Activated CD8-positive, alpha-beta memory T cell treated with anti-CD3 and anti-CD28 coated beads for 1 hour (primary cell): ENCODE data around the gene TRMT44.

Experiments used
- DNase-seq, 2 donors: peaks; one replicate each; pipeline ENCODE4 v3.0.0-alpha.2; 2020; ENCODE audit warnings: low read depth in 1 of 2; ENCODE audit errors: extremely low read depth in 1 of 2

TRMT44 gene

DNA sequence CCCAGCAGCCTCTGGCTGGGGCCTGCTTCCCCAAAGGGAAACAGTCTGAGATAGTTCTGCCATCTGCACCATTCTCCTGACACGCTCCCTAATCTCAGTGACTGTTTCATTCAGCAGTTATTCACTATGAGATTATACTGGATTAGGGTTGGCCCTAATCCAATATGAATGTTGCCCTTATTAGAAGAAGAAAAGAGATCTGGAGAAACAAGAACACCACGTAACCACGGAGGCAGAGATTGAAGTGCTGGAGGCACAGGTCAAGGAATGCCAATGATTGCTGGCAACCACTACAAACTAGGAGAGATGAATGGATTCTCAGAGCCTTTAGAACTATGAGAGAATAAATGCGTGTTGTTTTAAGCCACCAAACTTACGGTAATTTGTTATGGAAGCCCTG lies 7.4 kb upstream of the TRMT44 start:
- DNase-seq = no peak

DNA sequence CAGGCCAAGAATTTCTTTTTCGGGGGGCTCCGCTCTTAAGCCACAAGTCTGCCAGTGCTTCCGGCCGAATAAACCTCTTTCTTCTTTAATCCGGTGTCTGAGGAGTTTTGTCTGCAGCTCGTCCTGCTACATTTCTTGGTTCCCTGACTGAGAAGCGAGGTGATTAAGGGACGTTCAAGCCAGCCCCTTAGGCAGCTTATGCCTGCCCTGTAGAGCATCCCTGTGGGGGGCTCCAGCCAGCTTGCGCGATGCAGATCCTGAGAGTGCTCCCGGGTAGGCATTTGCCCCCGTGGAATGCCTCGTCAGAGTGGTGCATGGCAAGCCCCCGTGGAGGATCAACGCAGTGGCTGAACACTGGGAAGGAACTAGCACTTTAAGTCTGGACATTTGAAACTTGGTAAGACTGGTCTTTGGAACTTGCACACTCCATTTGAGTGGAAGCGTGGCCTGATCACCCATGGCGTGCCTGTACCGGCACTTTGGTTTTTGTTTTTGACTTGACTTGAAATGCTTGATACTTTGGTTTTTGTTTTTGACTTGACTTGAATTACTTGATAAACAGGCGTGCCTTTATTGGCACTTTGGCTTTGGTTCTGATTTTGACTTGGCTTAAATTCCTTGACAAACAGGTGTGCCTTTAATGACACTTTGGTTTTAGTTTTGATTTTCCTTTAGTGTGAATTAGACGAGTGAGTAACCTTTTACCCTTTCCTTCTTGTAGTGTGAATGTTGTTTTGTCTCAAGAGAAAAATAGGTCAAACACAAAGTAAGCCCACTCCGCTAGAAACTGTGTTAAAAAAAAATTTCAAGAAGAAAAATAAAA lies 6.1 kb upstream of the TRMT44 start:
- DNase-seq = no peak

DNA sequence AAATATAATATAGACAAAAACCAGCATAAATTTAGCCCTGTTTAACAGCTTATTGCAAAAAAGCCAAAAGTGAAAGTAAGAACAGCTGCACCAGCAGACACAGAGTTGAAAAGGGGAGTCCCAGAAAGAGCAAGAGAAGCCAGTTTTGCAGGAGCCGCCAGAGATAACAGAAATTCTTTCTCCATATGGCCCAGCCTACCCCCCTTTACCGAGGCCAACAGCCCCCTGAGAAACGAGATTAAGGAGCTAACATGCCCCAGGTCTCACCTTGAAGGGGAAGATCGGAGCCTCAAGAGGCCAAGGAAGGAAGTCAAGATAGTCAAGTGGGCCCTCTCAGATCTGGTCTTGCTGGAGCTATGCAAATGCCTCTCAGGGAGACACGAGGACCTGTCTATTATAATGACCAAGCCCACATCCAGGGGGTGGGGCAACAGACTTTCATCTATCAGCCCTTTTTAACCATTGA lies 4.9 kb upstream of the TRMT44 start:
- DNase-seq = no peak

DNA sequence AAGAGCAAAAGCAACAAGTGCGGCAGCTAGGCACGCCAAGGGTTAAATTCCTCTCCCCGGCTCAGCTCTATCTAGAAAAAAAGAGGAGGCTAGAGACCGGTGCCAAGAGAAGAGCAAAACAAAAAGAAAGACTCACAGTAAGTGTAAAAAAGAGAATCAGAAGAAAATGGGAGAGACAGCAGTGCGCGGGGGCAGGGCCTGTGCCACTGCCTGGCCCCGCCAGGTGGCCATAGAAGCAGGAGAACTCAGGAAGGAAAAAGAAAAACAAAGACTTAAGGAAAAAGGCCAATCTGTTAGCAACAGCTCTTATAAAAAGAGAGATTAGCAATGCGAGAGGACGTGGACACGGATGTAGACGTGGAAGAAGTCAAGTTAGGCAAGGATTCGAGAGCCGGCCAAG lies 3.3 kb upstream of the TRMT44 start:
- DNase-seq = no peak

DNA sequence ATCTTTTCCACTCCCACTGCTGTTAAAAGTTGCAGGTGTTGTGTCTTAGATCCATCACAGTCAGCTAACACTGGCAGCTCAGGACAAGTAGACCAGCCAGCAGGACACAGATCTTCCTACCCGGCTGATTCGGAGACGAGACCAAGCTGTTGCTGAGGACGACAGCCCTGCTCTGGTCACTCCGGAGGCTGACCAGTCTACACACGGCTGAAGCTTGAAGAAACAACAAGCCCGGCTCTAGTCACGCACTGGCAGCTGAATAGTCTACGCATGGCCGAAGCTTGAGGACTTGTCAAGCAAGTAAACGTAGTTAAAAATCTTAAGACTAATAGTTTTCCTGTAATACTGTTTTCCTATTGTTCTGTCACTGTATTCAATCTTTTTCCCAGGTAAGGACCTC lies 1.8 kb upstream of the TRMT44 start:
- no peak for DNase-seq

DNA sequence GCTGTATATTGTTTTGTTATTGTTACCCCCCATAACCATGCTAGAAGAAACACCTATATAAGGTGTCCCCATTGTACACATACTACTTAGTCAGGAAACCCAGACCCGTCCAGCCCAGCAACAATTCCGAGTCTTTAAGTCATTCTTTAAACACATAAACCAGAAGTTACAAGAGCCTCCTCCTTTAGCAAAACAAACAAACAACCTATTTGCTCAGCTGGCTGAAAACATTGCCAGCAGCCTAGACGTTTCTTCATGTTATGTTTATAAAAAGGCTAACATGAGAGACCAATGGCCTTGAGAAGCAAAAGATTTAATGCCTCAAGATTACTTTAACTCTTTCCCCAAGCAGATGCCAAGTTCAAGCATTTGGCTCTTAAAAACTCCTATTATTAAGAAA lies 1.4 kb upstream of the TRMT44 start:
- DNase-seq = no peak

DNA sequence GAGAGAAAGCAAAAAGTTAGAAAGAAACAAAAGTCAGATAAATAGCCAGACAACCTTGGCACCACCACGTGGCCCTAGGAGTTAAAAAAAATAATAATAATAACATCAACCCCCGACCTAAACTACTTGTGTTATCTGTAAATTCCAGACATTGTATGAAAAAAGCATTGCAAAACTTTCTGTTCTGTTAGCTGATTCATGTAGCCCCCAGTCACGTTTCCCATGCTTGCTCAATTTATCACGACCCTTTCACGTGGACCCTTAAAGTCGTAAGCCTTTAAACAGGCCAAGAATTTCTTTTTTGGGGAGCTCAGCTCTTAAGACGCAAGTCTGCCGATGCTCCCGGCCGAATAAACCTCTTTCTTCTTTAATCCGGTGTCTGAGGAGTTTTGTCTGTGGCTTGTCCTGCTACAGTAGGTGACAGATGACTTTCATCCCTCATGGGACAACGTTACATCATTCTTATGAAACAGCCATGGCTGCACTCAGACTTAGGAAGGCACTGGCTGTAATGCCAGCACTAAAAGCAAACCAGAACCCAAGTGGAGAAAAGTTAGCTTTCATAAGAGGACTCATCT lies 574 bp upstream of the TRMT44 start:
- DNase-seq = no peak

DNA sequence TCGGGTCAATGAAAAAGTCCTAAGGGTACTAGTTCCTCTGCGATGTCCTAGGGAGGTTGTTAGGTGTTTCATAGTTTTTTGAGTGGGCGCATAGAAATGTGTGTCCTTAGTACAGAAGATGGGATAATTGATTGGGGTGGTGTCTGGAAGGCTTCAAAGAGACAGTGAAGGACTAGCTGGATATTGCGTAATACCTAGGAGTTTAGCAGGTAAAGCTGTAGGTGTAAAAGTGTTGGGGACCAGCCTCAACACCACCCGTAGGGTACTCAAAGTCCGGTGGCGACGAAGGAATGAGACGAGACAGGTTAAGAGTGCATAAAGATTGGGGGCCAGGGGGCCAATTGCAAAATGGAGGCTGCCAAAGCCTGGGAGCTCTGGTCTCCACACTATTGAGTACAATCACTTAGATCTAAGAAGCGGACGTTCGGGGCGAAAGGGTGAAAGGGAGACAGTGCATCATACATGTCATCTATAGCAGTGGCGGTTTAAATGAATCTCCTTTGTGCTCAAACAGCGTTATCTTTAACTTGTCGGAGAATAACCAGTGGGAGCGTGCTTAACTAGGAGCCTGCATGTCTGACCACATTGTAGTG lies 1.0 kb downstream of the TRMT44 start:
- no peak for DNase-seq

DNA sequence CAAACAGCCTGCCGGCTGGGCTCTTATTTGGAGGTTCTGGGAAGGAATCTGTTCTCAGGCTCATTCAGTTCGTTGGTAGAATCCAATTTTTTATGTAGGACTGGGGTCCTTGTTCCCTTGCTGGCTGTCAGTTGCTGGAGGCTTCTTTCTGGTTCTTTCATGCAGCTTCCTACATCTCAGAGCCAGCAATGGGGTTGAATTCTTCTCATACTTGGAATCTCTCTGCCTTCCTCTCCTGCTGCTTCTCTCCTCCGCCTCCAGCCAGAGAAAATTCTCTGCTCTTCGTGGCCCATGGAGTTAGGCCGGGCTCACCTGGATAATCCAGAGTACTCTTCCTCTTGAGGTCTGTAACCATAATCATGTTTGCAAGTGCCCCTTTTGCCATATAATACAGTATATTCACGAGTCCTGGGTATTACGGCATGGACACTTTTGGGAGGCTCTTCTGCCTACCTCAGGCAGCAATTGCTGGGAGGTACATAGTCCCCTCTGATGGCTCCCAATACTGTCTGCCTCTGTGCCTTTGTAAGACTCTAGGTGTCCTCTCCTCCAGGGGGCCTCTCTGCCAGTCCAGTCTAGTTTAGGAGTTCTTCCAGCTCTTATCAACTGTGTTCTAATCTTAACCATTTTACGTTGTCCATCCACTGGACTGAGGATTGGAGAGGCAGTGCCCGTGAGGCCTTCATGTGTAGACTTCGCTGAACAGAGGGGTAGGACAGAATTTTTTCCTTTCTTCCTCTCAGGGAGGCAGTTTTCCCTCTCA lies 2.2 kb downstream of the TRMT44 start:
- DNase-seq = no peak

DNA sequence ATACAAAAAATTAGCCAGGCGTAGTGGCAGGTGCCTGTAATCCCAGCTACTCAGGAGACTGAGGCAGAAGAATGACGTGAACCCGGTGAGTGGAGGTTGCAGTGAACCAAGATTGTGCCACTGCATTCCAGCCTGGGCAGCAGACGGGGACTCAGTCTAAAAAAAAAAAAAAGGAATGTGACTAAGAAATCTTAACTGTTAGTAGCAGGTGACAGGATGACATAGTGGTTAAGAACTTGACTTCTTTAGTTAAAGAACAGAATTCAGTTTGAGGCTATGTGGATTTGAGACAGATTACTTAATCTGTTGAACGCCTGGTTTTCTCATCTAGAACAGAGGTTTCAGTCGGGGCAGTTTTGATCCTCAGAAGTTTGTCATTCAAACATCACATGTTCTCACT lies 3.2 kb downstream of the TRMT44 start:
- no peak for DNase-seq

DNA sequence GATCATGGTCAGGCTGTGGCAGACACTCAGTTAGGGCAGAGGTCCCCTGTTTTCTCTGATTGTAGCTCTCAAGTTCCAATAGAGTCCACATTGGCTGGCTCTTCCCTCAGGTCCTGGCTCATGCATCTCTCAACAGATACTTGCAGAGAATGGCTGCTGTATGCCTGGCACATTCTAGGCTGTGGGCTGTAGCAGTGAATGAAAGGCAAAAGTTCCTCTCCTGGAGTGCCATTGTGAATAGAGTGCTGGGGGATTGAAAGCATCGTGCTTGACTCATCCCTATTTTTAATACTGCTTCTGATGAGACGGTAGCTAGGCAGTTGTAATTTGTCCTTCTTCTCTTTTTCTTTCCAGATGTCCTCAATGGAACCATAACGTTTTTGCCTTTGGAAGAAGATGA lies 5.5 kb downstream of the TRMT44 start:
- no peak for DNase-seq

DNA sequence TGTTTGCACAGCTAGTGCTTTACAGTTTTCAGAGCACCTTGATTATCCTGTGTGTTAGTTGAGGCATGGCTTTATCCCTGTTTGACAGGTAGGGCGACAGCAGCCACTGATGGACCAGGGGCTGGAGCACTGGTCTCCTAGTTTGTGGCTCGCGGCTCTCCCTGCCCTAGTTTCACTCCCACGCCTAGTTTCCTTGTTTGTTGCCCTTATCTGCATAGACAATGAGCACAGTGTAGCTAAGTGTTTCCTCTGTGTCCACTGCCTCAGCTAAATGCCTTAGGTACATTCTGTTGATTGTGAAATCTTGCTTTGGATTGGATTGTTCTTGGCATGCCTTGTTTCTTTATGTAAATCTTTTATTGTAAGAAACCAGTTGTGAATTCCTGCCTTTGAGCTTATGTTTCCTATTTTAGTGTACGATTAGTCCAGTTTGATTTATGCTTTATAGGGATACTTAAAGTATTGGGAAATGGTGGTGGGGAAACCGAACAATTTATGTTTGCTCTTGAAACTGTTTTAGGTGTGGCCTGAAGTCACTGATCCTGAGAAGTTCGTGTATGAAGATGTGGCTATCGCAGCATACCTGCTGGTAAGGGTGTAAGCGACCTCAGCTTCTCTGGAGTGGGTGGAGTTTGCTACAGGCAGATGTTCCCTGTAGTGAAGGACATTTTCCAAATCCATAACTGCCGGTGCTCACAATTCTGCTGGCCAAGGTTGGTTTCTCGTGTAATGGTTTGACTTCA lies 11.0 kb downstream of the TRMT44 start:
- DNase-seq = no peak

DNA sequence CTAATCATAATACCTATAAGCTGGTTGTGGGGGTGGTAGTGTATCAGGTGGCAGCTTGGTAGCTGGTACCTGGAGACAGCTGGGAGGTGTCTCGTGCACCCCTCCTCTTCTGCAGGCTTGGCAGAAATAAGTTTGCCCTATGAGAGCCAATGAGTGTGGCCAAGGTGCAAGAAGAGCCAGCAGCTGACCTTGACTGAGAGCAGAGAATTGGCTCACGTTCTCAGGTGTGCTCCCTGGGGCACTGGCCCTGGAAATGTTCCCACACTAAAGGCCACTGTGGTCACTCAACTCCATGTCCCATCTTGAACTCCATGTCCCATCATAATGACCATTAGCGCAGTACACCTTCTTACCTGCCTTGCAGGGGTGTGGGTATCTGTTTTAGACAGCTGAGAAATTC lies 13.4 kb downstream of the TRMT44 start:
- no peak for DNase-seq

DNA sequence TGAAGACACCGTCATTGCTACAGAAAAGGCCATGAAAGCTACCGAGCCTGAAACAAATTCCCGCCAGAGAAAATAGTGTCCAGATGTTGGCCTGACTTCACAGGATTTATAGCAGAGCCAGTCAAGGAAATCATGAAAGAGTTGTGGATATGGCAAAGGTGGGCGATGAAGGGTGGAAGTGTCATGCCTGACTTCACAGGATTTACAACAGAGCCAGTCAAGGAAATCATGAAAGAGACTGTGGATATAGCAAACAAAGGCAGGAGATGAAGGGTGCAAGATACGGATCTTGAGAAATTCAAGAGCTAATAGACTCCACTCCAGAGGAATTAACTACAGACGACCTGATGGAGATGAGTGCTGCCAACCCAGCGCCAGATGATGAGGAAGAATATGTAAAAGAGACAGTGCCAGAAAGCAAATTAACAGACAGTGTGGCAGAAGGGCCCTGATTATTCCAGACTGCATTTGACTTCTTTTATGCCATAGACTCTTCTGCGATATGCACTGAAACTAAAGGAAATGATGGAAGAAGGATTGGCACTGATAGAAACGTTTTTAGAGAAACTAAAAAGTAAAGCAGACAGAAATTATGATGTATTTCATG lies 17.2 kb downstream of the TRMT44 start:
- no peak for DNase-seq

DNA sequence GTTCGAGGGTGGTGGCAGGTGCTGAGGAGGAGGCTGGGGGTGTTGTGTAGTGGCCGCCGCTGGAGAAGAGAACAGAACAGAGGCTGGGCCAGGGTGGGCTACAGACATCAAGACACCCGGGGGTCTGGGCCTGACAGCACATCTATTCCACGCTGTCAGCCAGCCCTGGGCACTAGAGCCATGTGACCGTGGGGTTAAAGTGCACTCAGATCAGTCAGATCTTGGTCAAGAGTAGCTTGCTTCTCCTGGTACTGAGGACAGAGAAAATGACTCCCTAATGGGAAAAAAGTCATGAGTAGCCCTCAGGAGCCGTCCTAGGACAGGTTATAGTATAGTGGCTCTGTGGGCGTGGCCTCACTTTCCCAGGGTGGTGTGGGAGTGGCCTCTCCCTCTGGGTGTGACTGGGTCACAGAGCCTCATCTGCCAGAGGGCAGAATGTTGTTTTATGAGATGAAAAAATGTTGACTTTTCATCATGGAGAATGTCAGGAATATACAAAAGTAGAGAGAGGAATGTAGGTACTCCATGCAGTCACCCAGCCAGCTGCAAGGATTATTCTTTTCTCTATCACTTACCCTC lies 19.4 kb downstream of the TRMT44 start:
- DNase-seq = no peak

DNA sequence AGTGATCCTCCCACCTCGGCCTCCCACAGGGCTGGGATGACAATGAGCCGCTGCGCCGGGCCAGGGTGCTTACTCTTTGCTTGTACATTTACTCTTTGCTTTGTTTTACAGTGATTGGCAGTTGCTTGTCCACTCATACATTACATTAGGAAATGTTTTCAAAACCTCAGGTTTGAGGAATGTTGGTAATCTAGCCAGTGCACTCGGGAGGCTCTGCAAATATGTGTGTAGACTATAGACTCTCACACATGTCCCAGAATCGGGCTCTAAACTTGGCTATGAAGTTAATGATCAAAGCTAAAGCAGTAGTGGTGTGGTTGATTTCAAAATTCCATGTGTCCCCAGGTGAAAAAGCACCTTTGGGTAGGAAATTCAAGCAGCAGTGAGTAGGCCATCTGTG lies 20.5 kb downstream of the TRMT44 start:
- DNase-seq = no peak

DNA sequence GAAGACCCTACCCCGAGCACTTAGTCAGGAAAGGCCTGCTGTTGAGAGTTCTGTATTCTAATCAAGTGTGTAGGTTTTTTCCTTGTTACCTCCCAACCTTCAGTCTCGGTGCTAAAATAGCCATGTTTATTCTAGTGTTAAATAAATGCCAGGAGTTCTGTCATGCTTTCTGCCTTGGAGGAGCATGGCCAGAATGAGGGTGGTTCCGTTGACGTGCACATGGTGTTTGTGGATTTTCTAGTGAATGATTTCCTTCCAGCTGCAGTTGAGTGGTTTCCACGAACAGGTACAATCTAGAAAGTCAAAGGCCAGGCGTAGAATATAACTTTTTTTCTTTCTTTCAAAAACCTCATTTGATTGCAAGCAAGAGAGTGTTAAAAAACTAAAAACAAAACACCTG lies 21.0 kb downstream of the TRMT44 start:
- no peak for DNase-seq

DNA sequence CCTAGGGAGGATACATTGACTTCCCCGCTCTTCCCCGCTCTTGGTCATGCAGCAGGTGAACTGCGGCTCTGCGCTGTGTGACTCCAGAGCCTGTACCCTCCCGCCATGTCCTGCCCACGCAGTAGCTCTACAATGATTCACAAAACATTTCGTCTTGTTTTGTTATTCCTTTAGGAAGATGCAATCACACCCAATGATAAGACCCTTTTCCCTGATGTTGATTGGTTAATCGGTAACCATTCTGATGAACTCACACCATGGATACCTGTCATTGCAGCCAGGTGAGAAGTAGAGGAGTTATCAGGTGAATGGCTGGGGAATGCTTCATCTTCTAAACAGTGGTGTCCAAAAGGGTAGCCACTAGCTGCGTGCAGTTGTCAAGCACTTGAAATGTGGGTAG lies 23.2 kb downstream of the TRMT44 start:
- DNase-seq = no peak

DNA sequence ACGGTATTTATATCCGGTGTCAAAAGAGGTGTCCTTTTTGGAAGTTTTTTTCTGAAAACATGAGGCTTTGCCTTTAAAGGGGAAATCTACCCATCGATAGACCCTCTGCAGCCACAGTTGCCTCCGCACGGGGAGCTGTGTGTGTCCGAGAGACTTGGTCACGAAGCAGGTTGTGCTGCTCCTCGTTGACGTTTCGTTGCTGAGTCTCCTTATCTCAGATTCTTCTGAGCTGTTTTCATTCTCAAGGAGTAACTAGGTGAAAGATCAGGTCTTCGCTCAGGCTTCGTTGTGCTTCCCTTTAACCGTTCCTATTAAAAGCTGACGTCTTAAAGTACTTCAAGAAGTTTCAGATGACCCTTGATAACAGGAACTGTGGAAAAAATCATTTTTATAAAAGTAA lies 23.8 kb downstream of the TRMT44 start:
- no peak for DNase-seq
